NCI-H524 (cell line): ENCODE results near the gene GCAT.

Source experiments
- DNase-seq, 2 experiments: peaks; one replicate each; lab custom pipeline; 2025; lab: John Stamatoyannopoulos, UW

GCAT gene

GRCh38 chr22:37809672-37810333 lies 2.1 kb downstream of the GCAT start:
- DNase-seq: no peak

- DNase-seq: no peak
Observed at GRCh38 chr22:37811867-37812266, 4.1 kb downstream of the GCAT start.

- DNase-seq: no peak
Observed at GRCh38 chr22:37812869-37813678, 5.3 kb downstream of the GCAT start.

- DNase-seq: no peak
Observed at GRCh38 chr22:37815593-37815992, 7.9 kb downstream of the GCAT start.

GRCh38 chr22:37816543-37817180 lies 8.9 kb downstream of the GCAT start:
- DNase-seq: no peak

GRCh38 chr22:37817705-37818408 lies 10.1 kb downstream of the GCAT start:
- peak; percentile 58 to 84 for DNase-seq

GRCh38 chr22:37818409-37819104 lies 10.8 kb downstream of the GCAT start:
- DNase-seq: peak in 1 of 2 experiments; percentile 61

- no peak for DNase-seq
Observed at GRCh38 chr22:37819105-37819433, 11.3 kb downstream of the GCAT start.

GRCh38 chr22:37820350-37820749 lies 12.6 kb downstream of the GCAT start:
- DNase-seq: no peak

- DNase-seq: peak in 1 of 2 experiments; percentile 48
Observed at GRCh38 chr22:37822079-37822833, 14.5 kb downstream of the GCAT start.

GRCh38 chr22:37823134-37823985 lies 15.6 kb downstream of the GCAT start, which contains the start of gene GALR3:
TSS of gene GALR3 (plus strand) at chr22:37823382. CDS start at chr22:37823407, 25 bp downstream.
- no peak for DNase-seq

- DNase-seq: no peak
Observed at GRCh38 chr22:37824674-37825641, 17.2 kb downstream of the GCAT start.

- peak; percentile 17 to 74 for DNase-seq
Observed at GRCh38 chr22:37827056-37827455, 19.3 kb downstream of the GCAT start.

- DNase-seq: no peak
Observed at GRCh38 chr22:37830093-37830842, 22.5 kb downstream of the GCAT start.

GRCh38 chr22:37831472-37831871 lies 23.7 kb downstream of the GCAT start:
- DNase-seq: no peak

- no peak for DNase-seq
Observed at GRCh38 chr22:37832022-37832857, 24.5 kb downstream of the GCAT start.
